NB4 (cell line): ENCODE results near the gene DSCAML1.

Experiments used
- DNase-seq: peaks from one replicate; pipeline ENCODE4 v3.0.0; 2010; ENCODE audit warnings: low read depth
- H3K4me3 ChIP-seq: one replicate; pipeline ENCODE4 v1.5.1; 2011; ENCODE audit warnings: mild to moderate bottlenecking, low read depth, low read length, moderate library complexity
- CTCF ChIP-seq: IDR thresholded peaks from one replicate; pipeline ENCODE4 v1.5.1; 2012; ENCODE audit warnings: low read depth, low read length
- MAX ChIP-seq: IDR thresholded peaks from 2 replicates; pipeline ENCODE4 v1.6.1; 2011; ENCODE audit warnings: low read depth, low read length
- MYC ChIP-seq: IDR thresholded peaks from 2 replicates; pipeline ENCODE4 v1.6.1; 2011; ENCODE audit warnings: low read depth, low read length
- POLR2A ChIP-seq: IDR thresholded peaks from 2 replicates; pipeline ENCODE4 v1.6.1; 2011; ENCODE audit warnings: mild to moderate bottlenecking; ENCODE audit not compliant: insufficient read length; ENCODE audit errors: extremely low read depth

The DSCAML1 gene

GRCh38 chr11:117744471-117745150 lies 52.4 kb downstream of the DSCAML1 start:
- no peak overlapping the region for H3K4me3 ChIP-seq
- no peak for DNase-seq
- TF ChIP-seq MYC, result no peak
- TF ChIP-seq POLR2A, result no peak
- no peak for TF ChIP-seq MAX
- no peak for TF ChIP-seq CTCF

GRCh38 chr11:117743121-117743815 lies 53.7 kb downstream of the DSCAML1 start:
- no peak for DNase-seq
- TF ChIP-seq MYC, result no peak
- no peak overlapping the region for H3K4me3 ChIP-seq

- TF ChIP-seq MYC, result no peak
- no peak for TF ChIP-seq CTCF
- TF ChIP-seq MAX, result no peak
- TF ChIP-seq POLR2A, result no peak
Measured at GRCh38 chr11:117738246-117738957, 58.6 kb downstream of the DSCAML1 start.

GRCh38 chr11:117735350-117735977 lies 61.6 kb downstream of the DSCAML1 start:
- no peak for TF ChIP-seq POLR2A
- TF ChIP-seq MYC, result no peak
- no peak for TF ChIP-seq MAX
- no peak for TF ChIP-seq CTCF
- H3K4me3 ChIP-seq, result no peak overlapping the region
- no peak for DNase-seq

More at GRCh38 chr11:117738246-117738957, 58.6 kb downstream of the DSCAML1 start:
- H3K4me3 ChIP-seq, result no peak overlapping the region
- no peak for DNase-seq

- DNase-seq, result no peak
- no peak overlapping the region for H3K4me3 ChIP-seq
- TF ChIP-seq MYC (no peak), CTCF (no peak), MAX (no peak), POLR2A (no peak)
Measured at GRCh38 chr11:117734601-117735024, 62.4 kb downstream of the DSCAML1 start.

- DNase-seq, result no peak
- no peak overlapping the region for H3K4me3 ChIP-seq
Measured at GRCh38 chr11:117733316-117733715, 63.7 kb downstream of the DSCAML1 start.

More at GRCh38 chr11:117733316-117733715, 63.7 kb downstream of the DSCAML1 start:
- TF ChIP-seq CTCF, result no peak
- no peak for TF ChIP-seq POLR2A
- no peak for TF ChIP-seq MAX
- TF ChIP-seq MYC, result no peak
